Prostate gland (tissue), 2 donors: ENCODE results near the gene MYLK. TPM values are rescaled to one million over a fixed set of nuclear protein-coding genes. Genes with fewer than 3 reads are reported as not detected.
"Not testable (repeated sequence)": the region's sequence is repeated elsewhere in the genome, so short reads cannot be mapped to it uniquely, and the experiment has no call there.

ENCODE experiments used
- DNase-seq: peaks from one replicate; pipeline ENCODE4 v3.0.0-alpha.2; 2019; ENCODE audit warnings: low spot score
- H3K27ac ChIP-seq, 2 donors: fragments of 200-600 bp; sonication (generic); 2 replicates each; pipeline ENCODE4 v1.5.1; 2017 to 2019
- H3K27me3 ChIP-seq: fragments of 200-600 bp; sonication (generic); replicated peaks from 2 replicates; pipeline ENCODE4 v1.5.1; 2019; ENCODE audit not compliant: insufficient read depth
- H3K36me3 ChIP-seq, 2 donors: fragments of 200-600 bp; sonication (generic); 1 replicate in 1 of 2; 2 replicates in 1 of 2; pipeline versions ENCODE4 v1.5.1 to v1.8.1; 2017 to 2019
- H3K4me1 ChIP-seq: fragments of 200-600 bp; sonication (generic); replicated peaks from 2 replicates; pipeline ENCODE4 v1.5.1; 2019
- H3K4me3 ChIP-seq, 2 donors: fragments of 200-600 bp; sonication (generic); 2 replicates each; pipeline ENCODE4 v1.5.1; 2017 to 2019
- H3K9me3 ChIP-seq: fragments of 200-600 bp; sonication (generic); 2 replicates; pipeline ENCODE4 v1.5.1; 2017
- CTCF ChIP-seq, 4 experiments: fragments of 200-600 bp in 2 of 4; fragments of 450-650 bp in 2 of 4; sonication (generic) in 2 of 4; IDR thresholded peaks; 1 replicate in 3 of 4; 2 replicates in 1 of 4; pipeline ENCODE4 v1.5.1; 2016 to 2019; ENCODE audit warnings: antibody characterized with exemption in 4 of 4, mild to moderate bottlenecking in 2 of 4, moderate library complexity in 2 of 4
- POLR2A ChIP-seq: fragments of 450-650 bp; IDR thresholded peaks from one replicate; pipeline ENCODE4 v1.6.1; 2016; ENCODE audit warnings: antibody characterized with exemption, mild to moderate bottlenecking
- POLR2AphosphoS5 ChIP-seq: sonication (generic); formaldehyde crosslinking; IDR thresholded peaks from one replicate; pipeline ENCODE4 v1.6.1; 2017; ENCODE audit warnings: antibody characterized with exemption
- WGBS: methylation state at CpG from one replicate; pipeline ENCODE4 v1.1.5; 2018; 5-methylcytosine and 5-hydroxymethylcytosine counted together
- intact Hi-C: fragments of 100-400 bp; cut with DNase I; formaldehyde crosslinking; loops from one replicate; pipeline ENCODE4 v1.14.2; 2022
- total RNA-seq, 2 donors: library from RNA; depleted of rRNA; stranded (reverse); fragments of >200 nt; gene quantifications; one replicate each; pipeline ENCODE4 v1.1.0, GENCODE V29; 2016

The MYLK gene
- total RNA-seq, 2 donors from 2014 or later, result 345 to 600 TPM

DNA sequence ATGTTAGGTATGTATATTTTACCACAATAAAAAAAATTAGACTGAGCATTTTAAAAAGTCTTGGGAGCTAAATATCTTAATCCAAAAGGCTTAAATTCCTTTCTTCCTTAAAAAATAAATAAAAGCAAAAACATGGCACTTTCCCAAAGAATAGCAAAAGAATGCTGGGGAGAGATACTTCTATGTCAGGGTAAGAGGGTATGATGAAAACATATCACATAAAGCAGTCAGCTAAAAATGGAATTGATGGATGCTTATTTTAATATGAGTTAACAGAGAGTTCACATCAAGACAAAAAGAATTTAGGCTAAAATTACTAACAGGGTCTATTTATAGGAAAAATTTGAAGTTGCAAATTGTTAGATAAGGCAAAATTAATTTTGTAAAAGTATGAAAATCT, 141.0 kb downstream of the MYLK start:
- no peak for DNase-seq
- no peaks in the 10 kb centered on the region for H3K4me1 ChIP-seq
- H3K27me3 ChIP-seq, result no peaks in the 10 kb centered on the region
- H3K4me3 ChIP-seq, result no peak overlapping the region
- H3K36me3 ChIP-seq, result no peaks in the 10 kb centered on the region
- TF ChIP-seq POLR2A (no peak), POLR2AphosphoS5 (no peak), CTCF (IDR thresholded peaks at IDR 0.05) (no peak)
- intact Hi-C loops, result no loop called here
- no peaks in the 10 kb centered on the region for H3K9me3 ChIP-seq
- no peak overlapping the region for H3K27ac ChIP-seq

GRCh38 chr3:123741041-123741511, 143.1 kb downstream of the MYLK start:
- intact Hi-C loops, result no loop called here
- DNase-seq, result no peak
- Histone ChIP-seq H3K4me3 (no peak overlapping the region), H3K27ac (no peak overlapping the region), H3K4me1 (no peaks in the 10 kb centered on the region), H3K36me3 (no peaks in the 10 kb centered on the region), H3K9me3 (no peaks in the 10 kb centered on the region), H3K27me3 (no peaks in the 10 kb centered on the region)
- no peak for TF ChIP-seq POLR2AphosphoS5
- TF ChIP-seq CTCF (IDR thresholded peaks at IDR 0.05), result no peak
- TF ChIP-seq POLR2A, result no peak
- WGBS, result 82% methylated on average over 3 of the region's 3 CpGs

DNA sequence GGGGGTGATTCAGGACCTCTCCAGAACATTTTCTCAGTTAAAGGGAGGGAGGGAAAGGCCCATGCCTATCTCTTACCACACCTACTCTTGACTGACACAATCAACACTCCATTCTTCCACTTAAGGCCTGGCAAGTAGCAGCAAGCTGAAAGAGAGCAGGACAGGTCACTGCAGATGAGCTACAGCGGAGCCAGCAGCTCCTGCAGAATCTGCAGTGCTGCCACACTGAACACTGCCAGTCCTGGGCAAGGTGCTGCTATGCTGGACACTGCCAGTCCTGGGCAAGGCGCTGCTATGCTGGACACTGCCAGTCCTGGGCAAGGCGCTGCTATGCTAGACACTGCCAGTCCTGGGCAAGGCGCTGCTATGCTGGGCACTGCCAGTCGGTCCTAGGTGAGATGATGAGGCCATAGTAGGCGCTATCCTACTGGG, 143.7 kb downstream of the MYLK start:
- WGBS, result 92% methylated on average over 6 of the region's 6 CpGs
- H3K4me3 ChIP-seq, result no peak overlapping the region
- H3K4me1 ChIP-seq, result no peaks in the 10 kb centered on the region
- H3K9me3 ChIP-seq, result no peaks in the 10 kb centered on the region
- H3K27ac ChIP-seq, result no peak overlapping the region
- no peaks in the 10 kb centered on the region for H3K27me3 ChIP-seq
- intact Hi-C loops, result no loop called here
- no peak for DNase-seq
- no peak for TF ChIP-seq POLR2A
- no peak for TF ChIP-seq CTCF (IDR thresholded peaks at IDR 0.05)
- no peak for TF ChIP-seq POLR2AphosphoS5
- no peaks in the 10 kb centered on the region for H3K36me3 ChIP-seq

DNA sequence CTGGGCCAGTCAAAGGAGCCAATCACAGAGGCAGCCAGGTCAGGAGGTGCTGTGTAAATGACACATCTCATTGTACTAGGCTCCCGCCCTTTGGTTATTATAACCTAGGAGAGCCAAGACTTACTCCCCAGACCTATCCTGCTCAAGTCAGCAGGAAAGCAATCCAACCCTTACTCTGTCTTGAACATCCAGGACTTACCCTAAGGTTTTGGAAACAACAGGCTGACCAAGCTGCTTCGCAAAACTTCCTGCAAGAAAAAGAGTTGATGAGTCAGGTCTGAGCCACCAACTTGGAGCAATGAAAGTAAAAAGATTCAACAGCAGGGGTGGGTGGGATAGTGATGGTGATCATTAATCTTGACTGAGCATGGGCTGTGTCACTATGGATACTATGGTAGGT, 144.4 kb downstream of the MYLK start:
- Histone ChIP-seq H3K36me3 (no peaks in the 10 kb centered on the region), H3K4me1 (no peaks in the 10 kb centered on the region), H3K4me3 (no peak overlapping the region), H3K9me3 (no peaks in the 10 kb centered on the region), H3K27ac (no peak overlapping the region), H3K27me3 (no peaks in the 10 kb centered on the region)
- TF ChIP-seq POLR2AphosphoS5 (no peak), POLR2A (no peak), CTCF (IDR thresholded peaks at IDR 0.05) (no peak)
- WGBS, result 77% methylated on average over 2 of the region's 2 CpGs
- intact Hi-C loops, result no loop called here
- DNase-seq, result no peak

DNA sequence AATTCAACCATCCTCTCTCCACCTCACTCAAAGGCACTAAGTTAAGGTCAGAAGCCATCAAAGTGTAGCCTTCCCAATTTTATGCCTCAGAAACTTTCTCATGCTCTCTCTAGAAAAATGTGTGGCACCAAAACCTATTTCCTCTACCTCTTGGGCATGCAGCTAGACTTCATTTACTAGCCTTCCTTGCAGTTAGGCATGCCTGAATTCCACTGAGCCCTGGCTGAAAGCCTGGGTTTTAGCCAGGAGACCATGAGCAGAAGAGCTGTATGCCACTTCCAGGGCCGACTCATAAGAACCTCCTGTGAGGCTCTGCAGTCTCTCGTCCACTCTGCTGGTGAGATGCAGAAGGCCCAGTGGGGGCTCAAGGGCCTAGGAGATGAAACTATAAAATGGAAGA, 145.0 kb downstream of the MYLK start:
- Histone ChIP-seq H3K9me3 (no peaks in the 10 kb centered on the region), H3K4me3 (no peak overlapping the region), H3K36me3 (no peaks in the 10 kb centered on the region), H3K27ac (no peak overlapping the region), H3K27me3 (no peaks in the 10 kb centered on the region), H3K4me1 (no peaks in the 10 kb centered on the region)
- TF ChIP-seq POLR2A, result no peak
- no peak for TF ChIP-seq POLR2AphosphoS5
- no peak for TF ChIP-seq CTCF (IDR thresholded peaks at IDR 0.05)
- DNase-seq, result no peak
- intact Hi-C loops, result no loop called here
- WGBS, result 92% methylated on average over 2 of the region's 2 CpGs

DNA sequence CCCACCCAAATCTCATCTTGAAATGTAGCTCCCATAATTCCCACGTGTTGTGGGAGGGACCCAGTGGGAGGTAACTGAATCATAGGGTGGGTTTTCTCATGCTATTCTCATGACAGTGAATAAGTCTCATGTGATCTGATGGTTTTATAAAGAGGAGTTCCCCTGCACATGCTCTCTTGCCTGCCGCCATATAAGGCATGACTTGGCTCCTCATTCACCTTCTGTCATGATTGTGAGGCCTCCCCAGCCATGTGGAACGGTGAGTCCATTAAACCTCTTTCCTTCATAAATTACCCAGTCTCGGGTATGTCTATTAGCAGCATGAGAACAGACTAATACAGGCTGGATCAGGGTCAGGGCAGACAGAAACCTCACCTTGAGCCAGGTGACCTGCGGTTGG, 145.6 kb downstream of the MYLK start:
- H3K4me1 ChIP-seq, H3K27ac ChIP-seq, intact Hi-C loops, DNase-seq, H3K9me3 ChIP-seq, H3K4me3 ChIP-seq, H3K36me3 ChIP-seq, H3K27me3 ChIP-seq: not testable (repeated sequence)
- 91% methylated on average over 5 of the region's 5 CpGs for WGBS
